Activated CD8-positive, alpha-beta memory T cell treated with anti-CD3 and anti-CD28 coated beads for 1 hour (primary cell): ENCODE data around the gene LMBR1.
"Not testable (repeated sequence)": the region's sequence is repeated elsewhere in the genome, so short reads cannot be mapped to it uniquely, and the experiment has no call there.

Experiments
- DNase-seq, 2 donors: peaks; one replicate each; pipeline ENCODE4 v3.0.0-alpha.2; 2020; ENCODE audit warnings: low read depth in 1 of 2; ENCODE audit errors: extremely low read depth in 1 of 2

LMBR1 gene

GRCh38 chr7:156854654-156855053 is 38.3 kb downstream of the LMBR1 start:
- no peak for DNase-seq

- DNase-seq: no peak
Observed at GRCh38 chr7:156848979-156849378, 44.0 kb downstream of the LMBR1 start.

DNA sequence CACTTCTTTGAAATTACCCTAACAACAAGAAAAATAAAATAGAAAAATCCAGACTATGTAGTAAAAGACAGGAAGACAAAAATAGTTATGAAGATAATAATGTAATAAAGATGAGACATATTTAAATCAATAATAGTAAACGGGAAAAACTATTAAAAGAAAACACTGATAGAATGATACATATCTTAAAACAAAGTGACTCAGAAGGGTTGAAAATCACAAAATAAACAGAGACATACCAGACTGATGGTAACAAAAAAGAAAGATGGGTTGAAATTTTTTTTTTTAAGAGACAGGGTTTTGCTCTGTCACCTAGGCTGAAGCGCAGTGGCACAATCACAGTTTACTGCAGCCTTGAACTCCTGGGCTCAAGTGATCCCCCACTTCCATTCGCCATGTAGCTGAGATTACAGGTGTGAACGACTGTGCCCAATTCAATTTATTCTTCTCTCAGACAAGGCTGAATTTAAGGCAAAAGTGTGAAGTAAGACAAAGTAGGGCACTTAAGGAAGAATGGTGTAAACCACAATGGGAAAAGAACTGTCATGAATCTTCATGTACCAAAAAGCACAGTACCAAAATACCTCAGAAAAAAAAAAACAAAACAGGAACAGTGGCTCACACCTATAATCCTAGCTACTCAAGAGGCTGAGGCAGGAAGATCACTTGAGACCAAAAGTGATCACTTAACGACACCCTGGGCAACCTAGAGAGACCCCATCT is 47.4 kb downstream of the LMBR1 start:
- no peak for DNase-seq

DNA sequence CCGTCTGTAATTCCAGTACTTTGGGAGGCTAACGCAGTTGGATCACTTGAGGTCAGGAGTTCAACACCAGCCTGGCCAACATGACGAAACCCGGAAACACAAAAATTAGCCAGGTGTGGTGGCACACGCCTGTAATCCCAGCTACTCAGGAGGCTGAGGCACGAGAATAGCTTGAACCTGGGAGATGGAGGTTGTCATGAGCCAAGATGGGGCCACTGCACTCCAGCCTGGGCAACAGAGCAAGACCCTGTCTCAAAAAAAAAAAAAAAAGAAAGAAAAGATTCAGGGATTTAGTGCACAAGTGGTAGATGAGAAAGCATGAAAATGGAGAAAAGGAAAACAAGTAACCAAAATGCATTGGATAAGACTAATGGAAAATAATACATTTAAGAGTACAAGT is 49.4 kb downstream of the LMBR1 start:
- not testable (repeated sequence) for DNase-seq

- no peak for DNase-seq
Observed at GRCh38 chr7:156843157-156843556, 49.8 kb downstream of the LMBR1 start.

GRCh38 chr7:156842740-156843140 is 50.2 kb downstream of the LMBR1 start:
- DNase-seq: no peak

DNA sequence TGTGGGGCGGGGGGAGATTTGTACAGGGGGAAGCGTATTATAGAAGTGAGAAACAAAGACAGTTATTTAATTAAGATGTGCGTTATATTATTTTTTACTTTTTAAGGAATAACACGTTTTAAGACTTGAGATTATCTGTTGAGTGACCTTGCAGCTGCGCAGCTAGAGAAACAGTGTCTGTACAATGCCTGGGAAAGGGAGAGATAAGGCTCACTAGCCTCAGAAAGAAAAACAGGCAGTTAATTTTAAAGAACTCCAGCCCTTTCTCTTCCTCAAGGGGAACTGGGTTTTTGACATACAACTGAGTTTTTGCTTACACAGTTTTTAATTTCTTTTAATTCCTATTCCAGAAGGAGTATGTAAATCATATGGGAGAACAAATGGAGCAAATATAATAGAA is 50.7 kb downstream of the LMBR1 start:
- no peak for DNase-seq

GRCh38 chr7:156841497-156841896 is 51.5 kb downstream of the LMBR1 start:
- DNase-seq: no peak

GRCh38 chr7:156840134-156840533 is 52.8 kb downstream of the LMBR1 start:
- no peak for DNase-seq

DNA sequence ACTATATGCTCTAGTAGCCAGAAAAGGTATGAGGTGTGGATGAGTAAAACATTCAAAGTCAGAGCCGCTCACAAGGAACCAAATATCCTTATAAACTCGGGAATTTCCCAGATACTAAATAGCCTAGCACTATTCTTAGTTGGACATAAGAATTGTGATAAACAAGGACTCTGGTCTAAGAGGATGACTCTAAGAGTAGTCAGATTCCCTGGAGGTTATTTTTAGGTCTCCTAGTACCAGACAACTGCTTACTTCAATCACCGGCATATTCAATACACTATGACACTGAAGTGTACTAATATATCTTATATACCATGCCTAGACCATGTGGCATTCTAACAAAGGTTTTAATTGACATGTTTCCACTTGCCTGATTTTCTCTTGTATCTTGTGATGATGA is 56.5 kb downstream of the LMBR1 start:
- no peak for DNase-seq

- DNase-seq: no peak
Observed at GRCh38 chr7:156834462-156834861, 58.5 kb downstream of the LMBR1 start.

DNA sequence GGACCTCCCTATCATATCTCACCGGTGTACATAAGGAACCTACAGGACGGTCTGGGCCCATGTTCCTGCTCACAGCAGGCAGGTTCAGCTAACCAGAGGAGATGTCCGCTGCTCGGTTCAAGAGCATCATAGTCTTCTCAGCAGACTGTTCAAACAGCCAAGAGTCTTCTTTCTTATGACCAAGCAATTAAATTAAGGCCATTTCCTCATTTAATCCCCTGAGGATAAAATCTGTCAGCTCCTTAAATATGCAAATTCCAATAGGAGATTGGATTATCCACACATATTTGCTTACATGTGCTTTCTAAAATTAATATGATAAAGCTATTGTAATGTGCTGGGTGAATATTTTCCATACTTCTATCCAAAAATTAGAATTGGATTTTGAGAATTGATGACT is 59.7 kb downstream of the LMBR1 start:
- no peak for DNase-seq

DNA sequence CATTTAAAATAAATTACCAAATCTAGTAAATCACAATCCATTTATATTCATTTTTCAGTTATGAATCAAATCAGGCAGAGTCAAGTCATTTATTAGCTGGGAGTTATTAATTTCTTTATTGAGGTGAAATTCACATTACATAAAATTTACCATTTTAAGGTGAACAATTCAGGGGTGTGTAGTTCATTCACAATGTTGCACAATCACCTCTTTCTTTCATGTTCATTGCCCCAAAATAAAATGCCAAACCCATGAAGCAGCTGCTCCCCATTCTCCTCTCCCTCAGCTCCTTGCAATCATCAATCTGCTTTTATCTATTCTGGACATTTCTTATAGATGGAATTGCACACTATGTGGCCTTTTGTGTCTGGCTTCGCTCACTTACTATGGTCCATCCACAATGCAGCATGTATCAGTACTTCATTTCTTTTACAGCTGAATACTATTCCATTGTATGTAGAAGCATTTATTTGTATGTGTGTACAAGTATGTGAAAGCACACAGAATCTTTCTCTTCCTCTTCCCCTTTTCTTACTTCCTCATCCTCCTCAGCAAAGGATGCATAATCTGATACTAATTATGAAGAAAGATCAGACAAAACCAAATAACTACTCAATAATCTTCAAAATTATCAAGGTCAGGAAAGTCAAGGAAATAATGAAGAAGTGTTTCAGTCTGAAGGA is 60.6 kb downstream of the LMBR1 start:
- no peak for DNase-seq

DNA sequence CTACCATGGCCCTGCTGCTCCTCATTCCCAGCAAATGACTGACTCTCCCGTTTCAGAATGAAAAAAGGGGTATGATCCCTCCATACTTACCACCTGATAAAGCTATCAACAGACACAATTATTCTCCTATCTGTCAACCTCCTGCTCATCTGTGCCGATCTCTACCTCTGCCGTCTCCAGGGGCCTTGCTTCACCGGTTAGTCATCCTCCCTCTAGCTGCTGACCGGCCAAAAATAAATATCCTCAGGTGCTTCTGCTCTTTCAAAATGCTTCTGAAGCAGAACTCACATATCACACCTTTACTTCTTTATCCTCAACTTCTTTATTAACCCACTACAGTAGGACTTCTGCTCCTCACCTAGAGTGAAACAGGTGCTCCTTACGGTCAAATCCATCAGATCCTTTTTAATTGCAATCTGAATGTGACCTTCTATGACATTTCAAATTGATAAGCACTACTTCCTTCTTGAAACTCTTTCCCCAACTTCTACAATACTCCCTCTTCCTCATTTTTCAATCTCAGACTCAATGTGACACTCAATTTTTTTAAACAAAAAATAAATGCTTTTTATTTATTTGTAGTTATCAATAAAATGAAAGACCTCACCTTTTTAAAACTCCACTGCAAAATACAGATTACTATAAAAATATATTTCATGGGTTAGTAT is 63.2 kb downstream of the LMBR1 start:
- no peak for DNase-seq

DNA sequence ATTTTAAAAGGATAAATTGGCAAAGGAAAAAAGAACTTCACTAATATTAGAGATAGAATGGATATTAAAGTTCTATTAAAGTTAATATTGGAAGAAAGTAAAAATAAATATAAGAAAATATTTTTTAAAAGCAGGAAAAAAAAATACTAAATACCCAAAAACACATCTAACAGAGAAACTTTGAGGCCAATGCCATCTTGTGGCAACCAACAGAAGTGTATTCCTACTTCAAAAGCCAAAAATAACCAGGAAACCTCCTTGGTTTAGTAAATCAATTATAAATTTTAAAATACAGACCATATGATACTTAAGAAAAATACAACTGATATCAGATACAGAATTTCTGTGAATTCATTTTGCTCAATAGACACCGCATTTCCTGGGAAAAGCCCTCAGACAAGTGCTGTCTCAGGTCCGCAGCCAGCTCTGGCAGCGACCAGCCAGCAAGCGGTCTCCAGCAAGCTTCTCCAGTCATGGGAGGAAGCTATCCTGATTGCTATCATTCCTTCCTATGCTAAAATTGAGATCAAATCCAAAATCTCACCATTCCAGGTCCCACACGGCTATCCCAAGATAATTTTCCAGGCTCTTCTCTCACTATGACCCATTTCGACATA is 65.3 kb downstream of the LMBR1 start:
- DNase-seq: no peak

DNA sequence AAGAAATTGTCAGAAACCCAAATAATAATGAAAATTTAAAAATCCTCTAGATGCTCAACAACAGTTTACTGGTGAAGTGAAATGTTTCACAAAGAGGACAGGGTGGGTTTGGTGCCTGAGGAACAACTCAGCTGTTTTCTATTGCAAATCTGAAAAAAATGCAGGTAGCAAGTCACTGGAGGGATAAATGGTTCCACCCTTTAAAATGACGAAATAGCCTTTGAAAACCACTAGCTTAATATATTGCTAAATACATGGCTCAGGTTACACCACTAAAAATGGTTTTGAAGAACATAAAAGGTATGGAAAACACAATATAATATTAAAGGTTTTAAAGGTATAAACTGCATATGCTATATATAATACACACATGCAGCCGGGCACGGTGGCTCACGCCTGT is 69.5 kb downstream of the LMBR1 start:
- DNase-seq: no peak

GRCh38 chr7:156820445-156821063 is 72.4 kb downstream of the LMBR1 start:
- DNase-seq: no peak

DNA sequence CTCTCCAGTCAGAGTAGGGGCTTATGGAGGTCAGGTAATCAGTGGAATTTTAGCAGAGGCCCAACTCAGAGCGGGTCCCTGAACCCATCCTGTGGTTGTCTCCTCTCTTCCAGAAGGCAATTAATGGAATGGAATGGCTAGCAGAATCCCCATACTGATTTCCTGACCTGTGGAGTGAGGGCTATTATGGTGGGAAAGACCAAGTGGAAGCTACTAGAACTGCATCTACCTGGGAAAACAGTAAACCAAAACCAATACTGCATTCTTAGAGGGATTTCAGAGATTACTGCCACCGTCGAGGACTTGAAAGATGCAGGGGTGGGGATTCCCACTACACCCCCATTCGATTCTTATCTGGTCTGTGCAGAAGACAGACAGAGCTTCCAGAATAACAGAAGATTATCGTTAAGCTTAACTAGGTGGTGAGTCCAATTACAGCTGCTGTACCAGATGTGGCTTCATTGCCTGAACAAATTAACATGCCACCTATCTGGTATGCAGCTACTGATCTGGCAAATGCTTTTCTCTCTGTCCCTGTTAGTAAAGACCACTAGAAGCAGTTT is 73.2 kb downstream of the LMBR1 start:
- DNase-seq: no peak

- no peak for DNase-seq
Observed at GRCh38 chr7:156818133-156818532, 74.8 kb downstream of the LMBR1 start.

- DNase-seq: no peak
Observed at GRCh38 chr7:156816943-156817572, 75.9 kb downstream of the LMBR1 start.
